Sigmoid colon (tissue), 7 donors: Measurements from ENCODE around the gene TMEM164. TPM values are rescaled to one million over a fixed set of nuclear protein-coding genes. Genes with fewer than 3 reads are reported as not detected.

Experiments used
- DNase-seq: peaks from one replicate; pipeline ENCODE4 v3.0.0-alpha.2; 2019
- H3K27ac ChIP-seq, 4 donors: fragments of 200-600 bp; sonication (generic); one replicate each; pipeline ENCODE4 v1.5.1; 2016 to 2019; ENCODE audit warnings: mild to moderate bottlenecking in 1 of 4
- H3K27me3 ChIP-seq, 3 donors: fragments of 200-600 bp; sonication (generic); one replicate each; pipeline ENCODE4 v1.5.1; 2019; ENCODE audit warnings: mild to moderate bottlenecking in 1 of 3
- H3K36me3 ChIP-seq, 4 donors: fragments of 200-600 bp; sonication (generic); one replicate each; pipeline ENCODE4 v1.5.1; 2016 to 2019
- H3K4me1 ChIP-seq, 4 donors: fragments of 200-600 bp; sonication (generic); one replicate each; pipeline ENCODE4 v1.5.1; 2017 to 2019
- H3K4me3 ChIP-seq, 4 donors: fragments of 200-600 bp; sonication (generic); one replicate each; pipeline ENCODE4 v1.5.1; 2017 to 2019; ENCODE audit warnings: mild to moderate bottlenecking in 2 of 4, moderate library complexity in 1 of 4
- H3K9me3 ChIP-seq, 4 donors: fragments of 200-600 bp in 3 of 4; sonication (generic) in 3 of 4; one replicate each; pipeline versions ENCODE4 v1.5.1 to v1.6.1; 2013 to 2019
- EP300 ChIP-seq, 4 donors: sonication (generic); formaldehyde crosslinking; IDR thresholded peaks; one replicate each; pipeline ENCODE4 v1.6.1; 2017; ENCODE audit warnings: antibody characterized with exemption in 4 of 4
- POLR2A ChIP-seq, 2 donors: fragments of 450-650 bp; IDR thresholded peaks; one replicate each; pipeline ENCODE4 v1.6.1; 2016; ENCODE audit warnings: antibody characterized with exemption in 2 of 2, mild to moderate bottlenecking in 2 of 2, moderate library complexity in 2 of 2
- POLR2AphosphoS5 ChIP-seq, 4 donors: sonication (generic); formaldehyde crosslinking; IDR thresholded peaks; one replicate each; pipeline ENCODE4 v1.6.1; 2017; ENCODE audit warnings: antibody characterized with exemption in 4 of 4
- WGBS, 2 donors: extraction: QIAGEN DNeasy Blood & Tissue Kit; methylation state at CpG; one replicate each; pipeline ENCODE4 v1.1.7; 2013; 5-methylcytosine and 5-hydroxymethylcytosine counted together
- intact Hi-C: fragments of 100-400 bp; cut with DNase I; formaldehyde crosslinking; loops from one replicate; pipeline ENCODE4 v1.15.1; 2023
- polyA plus RNA-seq, 3 donors: library from polyadenylated mRNA; stranded (reverse); fragments of 200-250 nt; gene quantifications; one replicate each; pipeline ENCODE4 v1.2.3, GENCODE V29; 2013
- total RNA-seq, 4 donors: library from RNA; depleted of rRNA; stranded (reverse); fragments of >200 nt; gene quantifications; one replicate each; pipeline ENCODE4 v1.1.0, GENCODE V29; 2016
- TF ChIP-seq, protein P1 (sequence below), 4 experiments: fragments of 450-650 bp in 3 of 4; fragments of 200-600 bp in 1 of 4; IDR thresholded peaks; one replicate each; pipeline ENCODE4 v1.5.1; 2016 to 2019; ENCODE audit warnings: antibody characterized with exemption in 4 of 4, mild to moderate bottlenecking in 3 of 4, moderate library complexity in 2 of 4
- donor health status: healthy with polysubstance abuse.
- donor health status: Bipolar disorder and iron deficiency.
- donor health status: healthy.

Gene TMEM164
- total and polyA plus RNA-seq, 7 donors: 6.4 to 43.2 (median 12.7) TPM

DNA sequence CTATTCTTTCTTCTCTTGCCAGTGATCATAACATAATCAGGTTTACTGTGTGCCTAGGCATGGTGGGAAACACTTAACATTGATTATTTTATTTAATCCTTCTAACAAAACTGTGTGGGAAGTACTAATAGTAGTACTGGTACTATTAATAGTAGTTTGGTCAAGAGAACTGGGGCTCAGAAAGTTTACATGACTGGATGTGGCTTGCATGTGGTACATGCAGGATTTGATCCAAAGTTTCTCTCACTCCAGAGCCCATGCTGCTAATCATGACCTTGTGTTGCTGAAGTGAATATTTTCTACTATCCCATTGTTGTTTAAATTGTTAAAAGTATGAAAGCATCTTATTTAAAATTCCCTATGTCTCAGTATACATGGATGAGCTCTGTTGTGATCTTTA is 78.4 kb downstream of the TMEM164 start:
- no peak for TF ChIP-seq POLR2AphosphoS5 (IDR thresholded peaks at IDR 0.05)
- no peak for TF ChIP-seq EP300 (IDR thresholded peaks at IDR 0.05)
- TF ChIP-seq, protein P1, sequence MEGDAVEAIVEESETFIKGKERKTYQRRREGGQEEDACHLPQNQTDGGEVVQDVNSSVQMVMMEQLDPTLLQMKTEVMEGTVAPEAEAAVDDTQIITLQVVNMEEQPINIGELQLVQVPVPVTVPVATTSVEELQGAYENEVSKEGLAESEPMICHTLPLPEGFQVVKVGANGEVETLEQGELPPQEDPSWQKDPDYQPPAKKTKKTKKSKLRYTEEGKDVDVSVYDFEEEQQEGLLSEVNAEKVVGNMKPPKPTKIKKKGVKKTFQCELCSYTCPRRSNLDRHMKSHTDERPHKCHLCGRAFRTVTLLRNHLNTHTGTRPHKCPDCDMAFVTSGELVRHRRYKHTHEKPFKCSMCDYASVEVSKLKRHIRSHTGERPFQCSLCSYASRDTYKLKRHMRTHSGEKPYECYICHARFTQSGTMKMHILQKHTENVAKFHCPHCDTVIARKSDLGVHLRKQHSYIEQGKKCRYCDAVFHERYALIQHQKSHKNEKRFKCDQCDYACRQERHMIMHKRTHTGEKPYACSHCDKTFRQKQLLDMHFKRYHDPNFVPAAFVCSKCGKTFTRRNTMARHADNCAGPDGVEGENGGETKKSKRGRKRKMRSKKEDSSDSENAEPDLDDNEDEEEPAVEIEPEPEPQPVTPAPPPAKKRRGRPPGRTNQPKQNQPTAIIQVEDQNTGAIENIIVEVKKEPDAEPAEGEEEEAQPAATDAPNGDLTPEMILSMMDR (IDR thresholded peaks at IDR 0.05): no peak
- no peaks in the 10 kb centered on the region for H3K36me3 ChIP-seq
- peaks cover 0 to 14% (median 8%) of the 10 kb centered on the region in 4 donors for H3K4me1 ChIP-seq
- H3K27me3 ChIP-seq: no peaks in the 10 kb centered on the region
- intact Hi-C loops: no loop called here
- DNase-seq: no peak
- H3K27ac ChIP-seq: peak overlapping the region in 2 of 4 donors; percentile 58 to 60
- H3K4me3 ChIP-seq: no peak overlapping the region
- no peaks in the 10 kb centered on the region for H3K9me3 ChIP-seq

DNA sequence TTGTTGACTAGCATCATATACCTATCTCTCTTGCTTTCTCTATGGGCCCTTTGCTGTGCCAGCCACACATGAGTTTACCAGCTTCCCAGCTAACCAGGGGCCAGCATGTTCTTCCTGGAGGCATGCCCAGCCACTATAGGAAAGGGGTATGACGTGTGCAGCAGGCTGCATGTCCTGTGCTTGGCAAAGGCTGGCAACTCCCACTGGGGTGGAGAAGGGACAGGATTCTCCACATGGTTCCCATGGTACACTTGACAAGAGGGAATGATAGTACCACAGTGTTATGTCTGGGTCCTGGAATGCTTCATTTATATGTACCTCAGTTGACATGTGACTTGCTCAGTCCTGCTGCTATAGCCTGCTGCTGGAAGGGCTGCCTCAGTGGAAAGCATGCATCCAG is 78.8 kb downstream of the TMEM164 start:
- intact Hi-C loops: no loop called here
- TF ChIP-seq POLR2AphosphoS5 (IDR thresholded peaks at IDR 0.05): no peak
- no peaks in the 10 kb centered on the region for H3K9me3 ChIP-seq

DNA sequence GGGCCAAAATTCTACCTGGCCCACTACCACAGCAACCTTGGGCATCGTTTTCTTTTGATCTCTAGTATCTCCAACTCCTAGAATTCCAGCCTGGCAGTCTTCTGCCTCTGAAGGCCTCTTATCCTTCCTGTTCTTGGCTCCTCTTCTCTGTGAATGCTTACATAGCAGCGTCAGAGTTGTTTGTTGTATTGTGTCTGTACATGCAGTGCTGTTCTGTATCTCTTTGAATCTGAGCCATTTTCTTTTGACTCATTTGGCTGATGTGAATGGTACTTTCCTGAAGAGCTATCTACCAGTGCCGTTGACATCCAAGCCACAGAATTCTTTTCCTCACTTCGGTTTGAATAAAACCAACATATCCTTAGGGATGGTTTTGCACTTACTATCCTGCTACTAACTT is 79.2 kb downstream of the TMEM164 start:
- Histone ChIP-seq H3K9me3 (no peaks in the 10 kb centered on the region), H3K27ac (peak overlapping the region in 2 of 4 donors; percentile 58 to 60), H3K4me1 (peaks cover 0 to 14% (median 8%) of the 10 kb centered on the region in 4 donors), H3K4me3 (no peak overlapping the region), H3K27me3 (no peaks in the 10 kb centered on the region), H3K36me3 (no peaks in the 10 kb centered on the region)
- no peak for DNase-seq
- intact Hi-C loops: no loop called here
- 68 to 72% methylated on average over 4 of the region's 4 CpGs for WGBS, 2 donors
- TF ChIP-seq, protein P1 (IDR thresholded peaks at IDR 0.05): no peak
- TF ChIP-seq POLR2AphosphoS5 (IDR thresholded peaks at IDR 0.05): no peak
- TF ChIP-seq EP300 (IDR thresholded peaks at IDR 0.05): no peak
- no peak for TF ChIP-seq POLR2A (IDR thresholded peaks at IDR 0.05)

More for the DNA sequence above, 78.8 kb downstream of the TMEM164 start:
- Histone ChIP-seq H3K4me1 (peaks cover 0 to 14% (median 8%) of the 10 kb centered on the region in 4 donors), H3K36me3 (no peaks in the 10 kb centered on the region), H3K4me3 (no peak overlapping the region), H3K27me3 (no peaks in the 10 kb centered on the region), H3K27ac (peak overlapping the region in 2 of 4 donors; percentile 58 to 60)
- DNase-seq: peak; percentile 72
- WGBS, 2 donors: 81 to 82% methylated on average over 1 of the region's 1 CpG

DNA sequence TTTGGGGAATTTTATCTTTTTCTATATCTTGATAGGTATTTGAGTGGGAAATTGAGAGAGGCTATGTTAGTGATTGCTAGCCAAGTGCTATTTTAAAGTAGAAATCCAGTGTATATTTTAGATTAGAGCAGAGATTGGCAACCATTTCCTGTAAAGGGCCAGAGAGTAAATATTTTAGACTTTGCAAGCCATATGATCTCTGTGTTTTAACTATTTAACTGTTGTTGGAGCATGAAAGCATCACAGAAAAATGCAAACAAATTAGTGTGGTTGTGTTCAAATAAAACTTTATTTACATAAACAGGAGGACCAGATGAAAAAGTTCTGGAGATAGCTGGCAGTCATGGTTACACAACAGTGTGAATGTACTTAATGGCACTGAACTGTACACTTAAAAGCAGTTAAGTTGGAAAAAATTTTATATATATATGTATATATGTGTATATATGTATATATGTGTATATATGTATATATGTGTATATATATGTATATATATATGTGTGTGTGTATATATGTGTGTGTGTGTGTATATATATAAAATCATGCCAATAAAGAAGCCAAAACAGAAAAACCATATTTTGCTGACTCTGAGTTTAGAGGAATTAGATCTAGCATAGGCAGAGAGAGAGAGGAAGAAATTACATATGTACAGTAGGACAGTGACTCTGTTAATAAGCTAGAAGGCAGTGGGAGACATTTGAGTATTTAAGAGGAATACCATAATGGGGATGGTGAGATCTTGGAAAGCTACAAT is 83.4 kb downstream of the TMEM164 start:
- H3K9me3 ChIP-seq: no peaks in the 10 kb centered on the region
- TF ChIP-seq, protein P1 (IDR thresholded peaks at IDR 0.05): no peak
- TF ChIP-seq POLR2A (IDR thresholded peaks at IDR 0.05): no peak
- no peak for TF ChIP-seq EP300 (IDR thresholded peaks at IDR 0.05)
- no peak for TF ChIP-seq POLR2AphosphoS5 (IDR thresholded peaks at IDR 0.05)
- no peaks in the 10 kb centered on the region for H3K36me3 ChIP-seq
- H3K27me3 ChIP-seq: no peaks in the 10 kb centered on the region
- H3K27ac ChIP-seq: no peak overlapping the region
- no peak for DNase-seq
- H3K4me1 ChIP-seq: peaks cover 0 to 13% (median 7%) of the 10 kb centered on the region in 4 donors
- no peak overlapping the region for H3K4me3 ChIP-seq
- intact Hi-C loops: no loop called here

DNA sequence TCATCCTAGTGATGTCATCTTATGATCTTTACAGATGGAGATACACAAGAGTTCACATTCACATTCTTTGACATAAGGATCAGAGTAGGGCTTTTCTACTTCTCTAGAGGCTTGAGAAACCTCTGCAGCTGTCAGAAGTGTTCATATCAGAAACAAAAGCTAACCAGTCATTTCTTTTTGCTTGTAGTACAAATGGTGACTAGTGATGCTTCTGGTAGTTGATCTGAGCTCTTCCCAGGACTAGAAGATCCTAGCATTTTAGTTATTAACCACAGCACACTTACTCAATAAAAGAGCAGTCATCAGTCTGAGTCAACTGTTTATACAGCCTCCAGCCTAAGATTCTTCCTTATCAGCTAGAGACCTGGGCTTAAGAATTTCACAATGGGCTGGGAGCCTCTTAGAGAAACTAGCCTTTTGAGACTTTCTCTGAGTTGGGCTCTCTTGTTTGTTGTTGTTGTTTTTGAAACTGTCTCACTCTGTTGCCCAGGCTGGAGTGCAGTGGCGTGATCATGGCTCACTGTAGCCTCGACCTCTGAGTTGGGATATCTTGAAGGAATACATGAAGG is 84.1 kb downstream of the TMEM164 start:
- no peaks in the 10 kb centered on the region for H3K27me3 ChIP-seq
- 90 to 93% methylated on average over 2 of the region's 2 CpGs for WGBS, 2 donors
- H3K4me1 ChIP-seq: peaks cover 0 to 7% (median 2%) of the 10 kb centered on the region in 4 donors
- DNase-seq: no peak
- intact Hi-C loops: no loop called here
- H3K9me3 ChIP-seq: no peaks in the 10 kb centered on the region
- H3K36me3 ChIP-seq: no peaks in the 10 kb centered on the region
- no peak overlapping the region for H3K27ac ChIP-seq
- H3K4me3 ChIP-seq: no peak overlapping the region
- no peak for TF ChIP-seq EP300 (IDR thresholded peaks at IDR 0.05)
